Eye (tissue), 1 donor: ENCODE data around the gene SYT11.
"Not testable (repeated sequence)": the region's sequence is repeated elsewhere in the genome, so short reads cannot be mapped to it uniquely, and the experiment has no call there.

ENCODE experiments used
- DNase-seq: peaks from one replicate; pipeline ENCODE4 v3.0.0-alpha.2; 2015

The SYT11 gene

DNA sequence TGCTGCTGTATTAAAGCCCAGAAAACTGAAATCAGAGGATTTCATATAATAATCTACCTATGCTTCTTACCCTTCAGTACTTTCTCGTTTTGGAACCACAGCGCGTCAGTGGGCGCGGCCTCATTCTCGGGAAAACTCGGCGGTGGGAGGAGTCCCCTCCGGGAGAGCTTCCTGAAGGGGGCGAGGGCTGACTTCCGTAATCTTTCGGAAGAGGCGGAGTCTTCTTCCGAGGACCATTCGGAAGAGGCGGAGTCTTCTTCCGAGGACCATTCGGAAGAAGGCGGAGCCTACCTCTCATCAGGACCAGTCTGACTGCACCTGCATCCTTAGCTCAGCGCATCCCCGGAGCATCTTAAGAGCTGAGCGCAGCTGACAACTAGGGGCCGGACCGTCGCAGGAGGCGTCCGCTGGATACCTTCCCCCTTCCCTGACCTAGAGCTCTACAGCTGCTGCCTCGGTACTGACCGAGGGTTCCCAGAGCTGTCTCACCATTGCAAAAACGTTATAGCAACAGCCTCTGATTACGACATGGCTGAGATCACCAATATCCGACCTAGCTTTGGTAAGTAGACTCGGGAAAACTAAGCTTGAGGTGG lies at the start of gene SYT11:
TSS of gene SYT11 (plus strand) at position 334 of the 596 bp plus-strand sequence. CDS start at position 529, 195 bp downstream.
- DNase-seq, result peak; percentile 99

DNA sequence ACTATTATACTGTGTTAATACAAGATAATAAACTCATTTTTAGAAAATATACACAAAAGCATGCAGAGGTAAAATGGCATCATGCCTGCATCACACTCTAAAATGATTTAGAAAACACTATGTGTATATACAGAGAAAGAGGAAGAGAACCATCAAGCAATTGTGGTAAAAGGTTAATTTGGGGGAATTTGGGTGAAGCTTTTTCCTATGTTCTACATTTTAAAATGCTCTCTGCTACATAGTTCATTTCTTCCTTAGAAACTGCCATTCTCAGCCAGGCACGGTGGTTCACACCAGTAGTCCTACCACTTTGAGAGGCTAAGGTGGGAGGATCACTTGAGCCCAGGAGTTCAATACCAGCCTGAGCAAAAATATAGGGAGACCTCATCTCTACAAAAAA lies 46.5 kb upstream of the SYT11 start:
- no peak for DNase-seq

DNA sequence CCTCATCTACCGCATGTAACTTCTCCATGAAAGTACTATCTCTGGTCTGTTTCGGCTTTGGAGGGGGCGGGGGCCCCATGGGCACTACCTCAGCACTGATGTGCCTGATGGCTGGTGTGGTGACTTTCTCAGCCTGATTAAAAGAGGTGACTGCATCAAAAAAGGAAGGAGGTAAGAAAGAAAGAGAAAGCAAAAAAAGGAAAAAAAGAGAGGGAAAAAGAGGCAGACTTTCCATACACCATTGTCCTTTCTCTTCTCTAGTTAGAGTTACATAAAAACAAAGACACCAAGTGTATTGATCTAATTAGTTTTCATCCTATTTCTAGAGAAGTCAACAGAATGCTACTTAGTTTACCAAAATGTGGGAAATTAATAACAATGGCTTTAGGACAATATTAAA lies 45.7 kb upstream of the SYT11 start:
- no peak for DNase-seq

DNA sequence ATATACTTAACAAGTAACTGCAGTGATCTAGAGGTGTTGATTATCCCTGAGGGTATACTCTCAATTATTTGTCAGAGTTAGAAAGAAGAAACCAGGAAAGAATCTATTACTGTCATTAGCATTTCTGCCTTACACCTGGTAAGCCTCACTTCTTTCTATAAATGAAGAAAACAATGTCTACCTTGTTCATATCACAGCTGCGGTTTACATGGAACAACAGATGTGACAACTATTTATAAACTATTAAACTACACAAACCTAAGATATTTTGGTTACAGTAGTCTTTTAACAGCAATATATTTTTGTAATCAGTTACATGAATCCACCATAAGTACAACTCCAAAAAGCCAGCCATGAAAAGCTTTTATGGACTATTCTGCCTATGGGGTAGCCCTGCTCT lies 43.0 kb upstream of the SYT11 start:
- DNase-seq, result no peak

GRCh38 chr1:155827450-155827849 lies 31.9 kb upstream of the SYT11 start:
- DNase-seq, result no peak

GRCh38 chr1:155831279-155831976 lies 27.9 kb upstream of the SYT11 start:
- no peak for DNase-seq

DNA sequence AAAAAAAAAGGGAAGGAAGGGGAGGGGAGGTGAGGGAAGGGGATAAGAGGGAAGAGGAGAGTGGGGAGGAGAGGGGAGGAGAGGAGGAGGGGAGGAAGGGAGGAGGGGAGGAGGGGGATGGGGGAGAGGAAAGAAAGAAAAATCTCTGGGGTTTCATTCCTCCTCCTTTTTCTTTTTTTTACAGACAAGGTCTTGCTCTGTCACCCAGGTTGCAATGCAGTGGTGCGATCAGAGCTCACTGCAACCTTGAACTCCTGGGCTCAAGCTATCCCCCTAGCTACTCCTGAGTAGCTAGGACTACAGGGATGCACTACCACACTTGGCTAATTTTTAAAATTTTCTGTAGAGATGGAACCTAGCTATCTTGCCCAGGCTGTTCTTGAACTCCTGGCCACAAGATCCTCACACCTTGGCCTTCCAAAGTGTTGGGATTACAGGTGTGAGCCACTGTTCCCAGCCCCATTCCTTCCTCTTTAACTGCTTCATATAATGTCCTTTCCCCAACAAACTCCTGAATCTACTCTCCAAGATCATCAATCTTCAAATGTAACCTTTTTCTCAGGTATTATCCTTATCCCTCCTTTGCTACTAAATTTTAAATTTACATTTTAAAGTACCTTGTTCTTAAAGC lies 25.6 kb upstream of the SYT11 start:
- no peak for DNase-seq

- DNase-seq, result peak; percentile 3
Observed at GRCh38 chr1:155834296-155834926, 25.0 kb upstream of the SYT11 start.

DNA sequence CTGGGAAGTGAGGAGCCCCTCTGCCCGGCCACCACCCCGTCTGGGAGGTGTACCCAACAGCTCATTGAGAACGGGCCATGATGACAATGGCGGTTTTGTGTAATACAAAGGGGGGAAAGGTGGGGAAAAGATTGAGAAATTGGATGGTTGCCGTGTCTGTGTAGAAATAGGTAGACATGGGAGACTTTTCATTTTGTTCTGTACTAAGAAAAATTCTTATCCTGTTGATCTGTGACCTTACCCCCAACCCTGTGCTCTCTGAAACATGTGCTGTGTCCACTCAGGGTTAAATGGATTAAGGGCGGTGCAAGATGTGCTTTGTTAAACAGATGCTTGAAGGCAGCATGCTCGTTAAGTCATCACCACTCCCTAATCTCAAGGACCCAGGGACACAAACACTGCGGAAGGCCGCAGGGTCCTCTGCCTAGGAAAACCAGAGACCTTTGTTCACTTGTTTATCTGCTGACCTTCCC lies 24.4 kb upstream of the SYT11 start:
- not testable (repeated sequence) for DNase-seq

DNA sequence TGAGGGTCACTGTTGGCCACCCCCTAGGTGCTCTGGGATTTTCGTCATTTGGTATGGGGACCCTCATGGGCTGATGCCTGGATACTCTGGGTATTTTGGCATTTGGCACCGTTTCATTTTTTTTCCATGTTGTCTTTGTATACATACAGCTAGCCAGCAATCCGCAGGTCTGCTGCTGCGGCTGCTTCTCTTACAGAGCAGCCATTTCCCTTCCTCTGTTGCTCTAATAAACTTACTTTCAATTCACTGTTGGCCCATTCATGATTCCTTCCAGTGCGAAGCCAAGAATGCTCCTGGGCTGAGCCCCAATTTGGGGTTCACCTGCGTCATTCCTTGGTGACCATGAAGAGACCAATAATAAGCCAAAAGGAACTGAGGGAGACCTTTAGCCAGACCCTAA lies 23.8 kb upstream of the SYT11 start:
- no peak for DNase-seq

GRCh38 chr1:155840386-155840785 lies 19.0 kb upstream of the SYT11 start:
- no peak for DNase-seq

DNA sequence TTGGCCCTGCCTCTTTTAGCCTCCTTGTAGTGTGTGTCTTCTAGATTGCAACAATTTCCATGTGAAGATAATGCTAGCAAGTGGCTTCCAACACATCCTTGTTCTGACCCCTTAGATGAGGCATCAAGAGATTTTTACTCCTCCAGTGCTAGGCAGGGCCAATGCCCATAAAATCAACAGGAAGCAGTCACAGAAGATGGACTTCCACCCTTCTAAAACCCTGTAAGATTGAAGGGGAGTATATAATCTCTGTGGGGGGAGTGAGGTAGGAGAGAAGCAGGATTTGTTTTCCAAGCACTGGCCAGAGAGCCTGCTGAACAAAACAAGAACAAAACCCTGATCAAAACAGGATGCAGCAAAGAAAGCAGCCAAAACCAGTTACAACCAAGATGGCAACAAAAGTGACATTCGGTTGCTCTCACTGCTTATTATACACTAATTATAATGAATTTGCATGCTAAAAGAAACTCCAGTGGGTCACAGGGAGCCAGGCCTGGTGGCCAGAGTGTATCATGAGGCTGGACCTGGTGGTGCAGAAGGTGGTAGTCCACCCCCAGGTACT lies 14.4 kb upstream of the SYT11 start:
- DNase-seq, result no peak

DNA sequence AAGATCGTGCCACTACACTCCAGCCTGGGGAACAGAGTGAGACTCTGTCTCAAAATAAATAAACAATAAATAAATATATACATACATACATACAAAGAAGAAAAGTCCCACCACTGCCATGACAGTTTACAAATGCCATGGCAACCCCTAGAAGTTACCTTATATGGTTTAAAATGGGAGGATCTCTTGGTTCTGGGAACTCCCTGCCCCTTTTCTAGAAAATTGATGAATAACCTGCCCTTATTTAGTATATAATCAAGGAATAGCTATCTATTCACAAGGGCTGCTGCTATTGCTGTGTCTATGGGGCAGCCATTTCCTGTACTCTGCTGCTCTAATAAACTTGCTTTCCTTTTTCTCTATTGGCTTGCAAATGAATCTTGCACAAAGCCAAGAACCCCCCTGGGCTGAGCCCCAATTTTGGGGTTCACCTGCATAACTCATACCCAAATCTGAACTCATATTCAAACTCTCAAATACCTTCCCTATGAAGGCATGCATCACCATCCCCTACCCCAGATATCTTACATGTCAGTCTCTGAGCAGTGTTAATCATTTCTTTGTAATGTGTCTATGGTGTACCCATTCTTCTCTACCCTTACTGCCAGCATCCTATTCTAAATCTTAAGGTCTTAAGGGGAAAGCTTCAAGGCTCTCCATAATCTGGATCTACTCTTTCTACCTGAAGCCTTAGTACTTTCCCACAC lies 11.4 kb upstream of the SYT11 start:
- DNase-seq, result no peak

DNA sequence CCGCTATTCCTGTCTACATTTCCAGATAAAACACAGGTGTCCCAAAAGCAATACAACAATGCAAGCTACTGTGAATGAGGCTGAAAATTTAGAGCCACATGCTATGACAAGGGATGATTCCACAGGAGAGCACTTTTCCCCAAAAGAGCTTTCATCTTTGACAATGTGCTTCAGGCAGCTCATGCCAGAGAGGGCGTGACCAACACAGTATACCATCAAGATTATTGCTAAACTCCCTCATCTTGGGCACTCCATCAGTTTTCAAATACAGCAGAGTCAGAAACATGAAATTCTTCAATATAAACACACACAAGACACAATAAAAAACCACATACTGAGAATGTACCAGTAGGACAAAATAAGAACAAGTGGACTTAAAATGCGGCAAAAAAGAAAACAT lies 9.0 kb upstream of the SYT11 start:
- DNase-seq, result no peak

- no peak for DNase-seq
Observed at GRCh38 chr1:155856257-155856974, 3.0 kb upstream of the SYT11 start.

DNA sequence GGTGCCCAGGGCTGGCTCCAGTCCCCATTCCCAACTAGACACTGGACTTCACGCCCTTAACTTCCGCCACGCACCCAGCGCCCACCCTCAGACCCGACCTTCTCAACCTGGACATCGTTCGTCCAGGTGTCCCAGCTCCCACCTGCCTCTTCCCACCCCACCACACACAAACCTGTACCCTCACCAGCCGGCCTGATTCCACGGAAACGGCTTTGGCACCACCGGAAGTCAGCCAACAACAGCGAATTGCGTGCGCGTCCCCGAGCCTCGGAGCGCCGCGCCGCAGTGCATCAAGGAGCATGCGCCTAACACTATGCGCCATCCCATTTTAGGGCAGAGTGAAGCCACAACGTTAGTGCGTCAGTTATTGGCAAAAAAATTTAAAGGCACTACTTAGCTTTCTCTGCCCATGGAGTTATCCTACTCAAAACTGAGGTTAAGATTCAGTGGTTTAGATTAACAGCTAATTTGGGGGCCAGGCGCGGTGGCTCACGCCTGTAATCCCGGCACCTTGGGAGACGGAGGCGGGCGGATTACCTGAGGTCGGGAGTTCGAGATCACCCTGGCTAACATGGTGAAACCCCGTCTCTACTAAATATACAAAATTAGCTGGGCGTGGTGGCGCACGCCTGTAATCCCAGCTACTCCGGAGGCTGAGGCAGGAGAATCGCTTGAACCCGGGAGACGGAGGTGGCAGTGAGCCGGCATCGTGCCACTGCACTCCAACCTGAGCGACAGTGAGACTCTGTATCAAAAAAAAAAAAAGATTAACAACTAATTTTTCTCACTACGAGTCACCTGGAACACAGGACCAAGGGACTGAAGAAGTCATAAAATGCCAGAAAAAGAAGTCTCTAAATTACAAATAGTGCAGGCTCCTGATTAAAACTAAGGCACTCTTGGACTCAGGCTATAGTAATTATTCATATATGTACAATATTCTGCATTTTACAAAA lies 2.1 kb upstream of the SYT11 start, which contains the start of gene GON4L:
TSS of gene GON4L (minus strand) at position 240 of the 956 bp plus-strand sequence. CDS start 3,434 bp downstream, outside the sequence.
- DNase-seq, result peak; percentile 97

- no peak for DNase-seq
Observed at GRCh38 chr1:155858800-155859233, 550 bp upstream of the SYT11 start.

GRCh38 chr1:155859881-155860871 lies 809 bp downstream of the SYT11 start:
- peak; percentile 96 for DNase-seq

DNA sequence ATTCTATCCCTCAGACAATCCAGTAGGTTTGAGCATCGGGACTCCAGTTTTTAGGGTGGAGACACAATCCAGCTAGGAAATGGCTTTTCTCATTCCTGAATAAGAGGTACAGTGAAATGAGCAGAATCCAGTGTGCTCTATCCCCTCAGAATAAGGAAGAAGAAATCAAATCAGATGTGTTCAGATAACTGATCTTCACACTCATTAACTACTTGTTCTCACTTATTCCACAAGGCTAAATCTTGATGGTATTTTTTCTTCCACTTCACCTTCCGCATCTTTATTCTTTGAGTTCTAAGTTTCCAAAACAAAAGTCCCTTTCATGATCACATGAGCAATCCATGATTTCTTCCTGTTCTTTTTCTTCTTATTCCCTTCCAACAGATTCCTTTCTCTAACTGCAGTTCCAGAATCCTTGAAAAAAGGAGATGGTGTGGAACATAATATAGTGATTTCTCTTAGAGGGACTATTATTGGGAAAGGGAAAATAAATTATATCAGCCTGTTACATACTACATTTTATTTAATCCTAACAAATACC lies 1.7 kb downstream of the SYT11 start:
- no peak for DNase-seq
